Measurements from ENCODE around the gene GAA.

- TF ChIP-seq CTCF (IDR thresholded peaks at IDR 0.05; ENCODE audit: insufficient read depth, low read depth, low read length) = no peak
- no peak for TF ChIP-seq EZH2 (IDR thresholded peaks at IDR 0.05; ENCODE audit: insufficient read depth, low read length)
Measured at GRCh38 chr17:80106176-80106575, 4.8 kb downstream of the GAA start.
